LNCaP clone FGC (cell line): ENCODE measurements around the gene DGKQ.

Experiments used
- DNase-seq: peaks from one replicate; pipeline ENCODE4 v3.0.0-alpha.2; 2011; ENCODE audit warnings: low read depth
- H3K4me3 ChIP-seq: 2 replicates; pipeline ENCODE4 v1.5.1; 2011; ENCODE audit warnings: mild to moderate bottlenecking, low read depth, low read length, control low read depth
- CTCF ChIP-seq: IDR thresholded peaks from 2 replicates; pipeline ENCODE4 v1.5.1; 2012; ENCODE audit warnings: mild to moderate bottlenecking; ENCODE audit not compliant: control insufficient read depth, insufficient read depth; ENCODE audit errors: extremely low read depth

The DGKQ gene

GRCh38 chr4:1014291-1015167 lies 41.2 kb upstream of the DGKQ start:
- H3K4me3 ChIP-seq, result no peak overlapping the region

GRCh38 chr4:1013225-1014073 lies 40.1 kb upstream of the DGKQ start:
- no peak for TF ChIP-seq CTCF
- peak overlapping the region; percentile 73 for H3K4me3 ChIP-seq

More at GRCh38 chr4:1014291-1015167, 41.2 kb upstream of the DGKQ start:
- DNase-seq, result no peak
- no peak for TF ChIP-seq CTCF

GRCh38 chr4:1012034-1012739 lies 38.8 kb upstream of the DGKQ start:
- H3K4me3 ChIP-seq, result peak overlapping the region; percentile 73
- TF ChIP-seq CTCF, result no peak
- DNase-seq, result no peak

More at GRCh38 chr4:1013225-1014073, 40.1 kb upstream of the DGKQ start:
- no peak for DNase-seq

- no peak overlapping the region; the same call in 1 of the 2 replicates for H3K4me3 ChIP-seq
- DNase-seq, result no peak
- no peak for TF ChIP-seq CTCF
Measured at GRCh38 chr4:1011666-1012033, 38.3 kb upstream of the DGKQ start.

- peak within 1 kb of the TSS; percentile 73 for H3K4me3 ChIP-seq
- DNase-seq, result peak; percentile 52
Measured at GRCh38 chr4:1011022-1011665, 37.8 kb upstream of the DGKQ start, which contains the start of gene FGFRL1. FGFRL1 (plus strand) TSS chr4:1011626; CDS start chr4:1012486, 860 bp downstream.

More at GRCh38 chr4:1011022-1011665, 37.8 kb upstream of the DGKQ start, which contains the start of gene FGFRL1:
- TF ChIP-seq CTCF, result no peak
